Osteocyte (in vitro differentiated cells): ENCODE results near the gene KSR2. TPM values are rescaled to one million over a fixed set of nuclear protein-coding genes. Genes with fewer than 3 reads are reported as not detected.

Source experiments
- DNase-seq: peaks from one replicate; pipeline ENCODE4 v3.0.0; 2021; ENCODE audit warnings: mixed read lengths; ENCODE audit not compliant: unreplicated experiment; ENCODE audit errors: extremely low spot score
- H3K27ac Mint-ChIP-seq: one replicate; pipeline ENCODE4 v1.8.0; 2021; ENCODE audit warnings: mild to moderate bottlenecking, mixed read lengths; ENCODE audit not compliant: unreplicated experiment
- H3K27me3 Mint-ChIP-seq: one replicate; pipeline ENCODE4 v1.8.0; 2021; ENCODE audit warnings: mixed read lengths; ENCODE audit not compliant: unreplicated experiment
- H3K36me3 Mint-ChIP-seq: one replicate; pipeline ENCODE4 v1.8.0; 2021; ENCODE audit warnings: mixed read lengths; ENCODE audit not compliant: unreplicated experiment
- H3K4me1 Mint-ChIP-seq: one replicate; pipeline ENCODE4 v1.8.0; 2021; ENCODE audit warnings: mixed read lengths; ENCODE audit not compliant: unreplicated experiment
- H3K4me3 Mint-ChIP-seq: one replicate; pipeline ENCODE4 v1.8.0; 2021; ENCODE audit warnings: mild to moderate bottlenecking, moderate library complexity, mixed read lengths; ENCODE audit not compliant: unreplicated experiment
- H3K9me3 Mint-ChIP-seq: one replicate; pipeline ENCODE4 v1.8.0; 2021; ENCODE audit warnings: mixed read lengths; ENCODE audit not compliant: unreplicated experiment
- total RNA-seq: library from RNA; stranded (reverse); gene quantifications from 2 replicates; pipeline ENCODE4 v1.2.1, GENCODE V29; 2021
- TF ChIP-seq, protein P1 (sequence below): fragments of 200-600 bp; sonication (generic); IDR thresholded peaks from 2 replicates; pipeline ENCODE4 v1.5.0; 2021; ENCODE audit warnings: antibody characterized with exemption, mild to moderate bottlenecking, moderate library complexity

The KSR2 gene
- total RNA-seq, 1 donor from 2014 or later, result not detected

DNA sequence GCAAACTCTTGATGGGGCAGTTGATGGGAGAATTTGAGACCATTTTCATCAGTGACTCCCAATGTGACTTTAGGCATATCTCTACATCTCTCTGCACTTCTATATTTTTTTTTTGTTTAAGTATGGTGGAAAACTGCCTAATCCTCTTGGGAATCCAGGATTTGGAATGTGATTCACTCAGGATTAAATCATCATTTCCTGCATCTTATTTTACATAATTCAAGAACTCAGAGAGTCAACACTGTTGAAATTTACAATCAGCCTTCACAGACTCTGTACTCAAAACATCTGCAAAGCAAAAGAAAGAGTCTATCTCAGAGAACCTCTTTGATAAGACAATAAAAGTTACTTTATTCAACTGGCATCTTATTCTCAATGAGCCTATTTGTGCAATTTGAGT is 346.7 kb downstream of the KSR2 start:
- DNase-seq, result no peak
- peaks cover 4% of the 10 kb centered on the region for H3K9me3 Mint-ChIP-seq
- TF ChIP-seq, protein P1, sequence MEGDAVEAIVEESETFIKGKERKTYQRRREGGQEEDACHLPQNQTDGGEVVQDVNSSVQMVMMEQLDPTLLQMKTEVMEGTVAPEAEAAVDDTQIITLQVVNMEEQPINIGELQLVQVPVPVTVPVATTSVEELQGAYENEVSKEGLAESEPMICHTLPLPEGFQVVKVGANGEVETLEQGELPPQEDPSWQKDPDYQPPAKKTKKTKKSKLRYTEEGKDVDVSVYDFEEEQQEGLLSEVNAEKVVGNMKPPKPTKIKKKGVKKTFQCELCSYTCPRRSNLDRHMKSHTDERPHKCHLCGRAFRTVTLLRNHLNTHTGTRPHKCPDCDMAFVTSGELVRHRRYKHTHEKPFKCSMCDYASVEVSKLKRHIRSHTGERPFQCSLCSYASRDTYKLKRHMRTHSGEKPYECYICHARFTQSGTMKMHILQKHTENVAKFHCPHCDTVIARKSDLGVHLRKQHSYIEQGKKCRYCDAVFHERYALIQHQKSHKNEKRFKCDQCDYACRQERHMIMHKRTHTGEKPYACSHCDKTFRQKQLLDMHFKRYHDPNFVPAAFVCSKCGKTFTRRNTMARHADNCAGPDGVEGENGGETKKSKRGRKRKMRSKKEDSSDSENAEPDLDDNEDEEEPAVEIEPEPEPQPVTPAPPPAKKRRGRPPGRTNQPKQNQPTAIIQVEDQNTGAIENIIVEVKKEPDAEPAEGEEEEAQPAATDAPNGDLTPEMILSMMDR, result no peak
- no peak overlapping the region for H3K27ac Mint-ChIP-seq
- H3K27me3 Mint-ChIP-seq, result peaks cover 10% of the 10 kb centered on the region
- H3K36me3 Mint-ChIP-seq, result no peaks in the 10 kb centered on the region
- H3K4me1 Mint-ChIP-seq, result peaks cover 9% of the 10 kb centered on the region
- no peak overlapping the region for H3K4me3 Mint-ChIP-seq

DNA sequence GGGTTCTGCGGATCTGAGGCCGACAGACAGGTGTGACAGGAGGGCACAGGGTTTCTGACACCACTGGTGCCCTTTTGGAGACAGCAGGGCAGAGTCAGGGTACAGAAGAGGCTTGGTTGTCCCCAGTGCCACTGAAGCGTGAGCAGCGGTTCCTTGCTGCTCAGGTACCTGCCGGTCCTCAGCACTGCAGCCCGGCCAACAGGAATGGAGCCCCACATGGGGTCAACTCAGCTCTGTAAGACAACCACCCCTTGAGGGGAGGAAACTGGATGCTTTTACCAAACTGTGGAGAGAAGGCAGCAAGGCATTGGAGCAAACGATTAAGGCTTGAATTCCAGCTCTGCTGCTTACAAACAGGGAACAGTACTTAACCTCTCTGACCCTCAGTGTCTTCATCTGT is 361.0 kb downstream of the KSR2 start:
- no peaks in the 10 kb centered on the region for H3K9me3 Mint-ChIP-seq
- DNase-seq, result no peak
- TF ChIP-seq, protein P1, result no peak
- no peaks in the 10 kb centered on the region for H3K36me3 Mint-ChIP-seq
- peaks cover 11% of the 10 kb centered on the region for H3K4me1 Mint-ChIP-seq
- H3K4me3 Mint-ChIP-seq, result no peak overlapping the region
- H3K27me3 Mint-ChIP-seq, result peaks cover 14% of the 10 kb centered on the region
- no peak overlapping the region for H3K27ac Mint-ChIP-seq

DNA sequence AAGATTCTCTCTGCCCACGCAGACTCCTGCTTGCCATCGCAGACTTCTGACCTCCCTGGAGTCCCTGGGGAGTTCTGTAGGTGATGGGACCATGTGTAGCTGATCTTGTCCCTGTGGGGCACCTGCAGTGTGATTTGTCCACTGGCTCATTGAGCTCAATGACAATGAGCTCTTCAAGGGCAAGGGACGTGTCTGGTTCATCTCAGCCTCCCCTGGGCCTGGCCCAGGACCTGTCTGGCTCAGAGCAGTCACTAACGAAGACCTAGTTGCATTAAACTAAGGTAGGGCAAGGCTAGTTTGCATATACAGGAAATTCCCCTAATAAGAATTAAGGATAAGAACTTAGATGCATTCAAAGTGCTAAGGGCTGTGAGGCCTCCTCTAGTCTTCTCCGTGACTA is 361.8 kb downstream of the KSR2 start:
- H3K4me3 Mint-ChIP-seq, result no peak overlapping the region
- no peaks in the 10 kb centered on the region for H3K36me3 Mint-ChIP-seq
- H3K27ac Mint-ChIP-seq, result no peak overlapping the region

DNA sequence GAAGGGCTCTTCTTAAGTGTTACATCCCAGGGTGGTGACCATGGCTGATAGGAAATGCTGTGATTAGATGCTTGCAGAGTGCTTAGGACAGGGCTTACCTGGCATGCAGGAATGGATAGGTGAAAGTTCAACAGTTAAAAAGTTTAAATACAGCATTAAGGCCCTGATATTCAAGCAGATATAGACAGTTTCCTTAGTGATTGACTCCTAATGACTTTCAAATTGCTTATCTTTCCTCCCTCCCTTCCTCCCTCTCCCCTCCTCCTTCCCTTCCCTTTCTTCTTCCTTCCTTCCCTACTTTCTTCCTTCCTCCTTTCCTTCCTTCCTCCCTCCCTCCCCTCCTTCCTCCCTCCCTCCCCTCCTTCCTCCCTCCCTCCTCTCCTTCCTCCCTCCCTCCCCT is 362.8 kb downstream of the KSR2 start:
- DNase-seq, result no peak
- Mint-ChIP-seq H3K4me3 (no peak overlapping the region), H3K36me3 (no peaks in the 10 kb centered on the region), H3K9me3 (no peaks in the 10 kb centered on the region), H3K27ac (no peak overlapping the region), H3K4me1 (peaks cover 11% of the 10 kb centered on the region), H3K27me3 (peaks cover 8% of the 10 kb centered on the region)
- TF ChIP-seq, protein P1, result no peak

More for the DNA sequence above, 361.8 kb downstream of the KSR2 start:
- Mint-ChIP-seq H3K27me3 (peaks cover 14% of the 10 kb centered on the region), H3K9me3 (no peaks in the 10 kb centered on the region), H3K4me1 (peaks cover 11% of the 10 kb centered on the region)
- TF ChIP-seq, protein P1, result no peak
- DNase-seq, result no peak

DNA sequence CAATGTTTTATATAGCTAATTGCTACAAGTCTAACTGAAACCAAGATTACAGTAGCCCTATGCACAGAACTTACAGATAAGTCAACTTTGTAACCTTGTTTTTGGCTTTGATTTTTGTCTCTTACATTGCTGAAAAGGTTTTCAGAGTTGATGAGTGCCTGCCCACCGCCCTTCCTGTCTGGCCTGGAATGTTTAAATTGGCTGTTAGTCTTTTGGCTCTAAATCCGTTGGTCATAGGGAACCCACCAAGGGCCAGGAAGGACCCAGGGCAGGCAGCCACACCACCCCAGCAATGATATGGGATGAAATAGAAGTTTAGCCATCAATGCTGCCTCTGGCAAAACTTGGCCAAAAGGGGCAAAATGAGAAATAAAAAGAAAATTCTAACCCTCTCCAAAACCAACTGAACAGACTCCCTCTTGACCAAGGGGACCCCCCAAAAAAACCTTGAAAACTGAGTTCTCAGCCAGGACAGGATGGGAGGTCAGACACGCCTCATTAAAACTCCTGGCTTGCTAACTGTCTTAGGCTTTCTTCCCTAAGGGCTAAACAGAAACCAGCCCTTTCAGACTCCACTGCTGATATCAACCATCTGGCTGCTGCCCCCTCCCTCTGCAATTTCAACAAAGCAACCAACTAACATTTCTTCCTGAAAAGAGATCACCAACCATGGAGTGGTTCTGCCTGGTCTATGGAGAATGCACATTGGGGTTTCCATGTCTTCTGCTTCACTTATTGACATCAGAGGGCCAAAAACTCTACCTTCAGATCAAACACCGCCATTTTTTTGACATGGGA is 365.3 kb downstream of the KSR2 start:
- Mint-ChIP-seq H3K36me3 (no peaks in the 10 kb centered on the region), H3K9me3 (no peaks in the 10 kb centered on the region), H3K4me3 (no peak overlapping the region), H3K4me1 (peaks cover 11% of the 10 kb centered on the region), H3K27me3 (peaks cover 6% of the 10 kb centered on the region), H3K27ac (no peak overlapping the region)
- DNase-seq, result no peak
- TF ChIP-seq, protein P1, result peak; percentile 31
